HepG2 (cell line): ENCODE measurements around the gene MOAP1. TPM values are rescaled to one million over a fixed set of nuclear protein-coding genes. Genes with fewer than 3 reads are reported as not detected.

ENCODE experiments used
- AGO1 ChIP-seq: fragments of 200-400 bp; formaldehyde crosslinking; IDR thresholded peaks from 2 replicates; pipeline ENCODE4 v1.6.1; 2017; ENCODE audit warnings: mild to moderate bottlenecking, low read depth, low read length, moderate library complexity; ENCODE audit not compliant: poor library complexity, severe bottlenecking
- FOXM1 ChIP-seq: sonication (generic); formaldehyde crosslinking; IDR thresholded peaks from 2 replicates; pipeline ENCODE4 v1.5.0; 2020; ENCODE audit warnings: missing genetic modification reagents
- KLF13 ChIP-seq: sonication (generic); formaldehyde crosslinking; IDR thresholded peaks from 2 replicates; pipeline ENCODE4 v1.4.0; 2020; ENCODE audit warnings: mild to moderate bottlenecking, missing genetic modification reagents
- KLF9 ChIP-seq: IDR thresholded peaks from 2 replicates; pipeline ENCODE4 v1.6.1; 2016; ENCODE audit warnings: low read depth
- NFRKB ChIP-seq: fragments of 450-650 bp; IDR thresholded peaks from 2 replicates; pipeline ENCODE4 v1.6.1; 2017
- SRY ChIP-seq: sonication (generic); formaldehyde crosslinking; IDR thresholded peaks from 2 replicates; pipeline ENCODE4 v1.8.0; 2022; ENCODE audit warnings: mild to moderate bottlenecking, missing genetic modification reagents
- ZBED4 ChIP-seq: sonication (generic); formaldehyde crosslinking; IDR thresholded peaks from 2 replicates; pipeline ENCODE4 v1.4.0; 2020; ENCODE audit warnings: missing genetic modification reagents, borderline replicate concordance
- ZBTB10 ChIP-seq: sonication (generic); formaldehyde crosslinking; IDR thresholded peaks from 2 replicates; pipeline ENCODE4 v1.4.0; 2020; ENCODE audit warnings: missing genetic modification reagents, borderline replicate concordance
- ZGPAT ChIP-seq: IDR thresholded peaks from 2 replicates; pipeline ENCODE4 v1.6.1; 2016; ENCODE audit warnings: mild to moderate bottlenecking
- polyA plus RNA-seq, 8 experiments: library from polyadenylated mRNA; depleted of rRNA in 3 of 8; stranded (reverse) in 7 of 8; unstranded in 1 of 8; fragments of >200 nt; fragmentation: Illumina TruSeq in 4 of 8; extraction: Trizol in 4 of 8; gene quantifications; 2 replicates each; pipeline versions ENCODE4 v1.2.1 to v1.2.3, GENCODE V29; 2011 to 2016; ENCODE audit warnings: low read depth in 4 of 8, missing spikeins in 1 of 8, mixed read lengths in 1 of 8; ENCODE audit not compliant: insufficient read depth in 1 of 8
- total RNA-seq, 5 experiments: library from RNA; depleted of rRNA; stranded (reverse); fragments of >200 nt; fragmentation: Illumina TruSeq; extraction: Trizol; gene quantifications; 2 replicates each; pipeline ENCODE4 v1.2.3, GENCODE V29; 2016; ENCODE audit warnings: low read depth in 1 of 5
- TF ChIP-seq, protein P1 (sequence below): IDR thresholded peaks from 2 replicates; pipeline ENCODE4 v1.6.1; 2018; ENCODE audit warnings: missing genetic modification reagents, mild to moderate bottlenecking, missing compliant biosample characterization
- TF ChIP-seq, protein P2 (sequence below), 2 experiments: sonication (generic) in 1 of 2; formaldehyde crosslinking in 1 of 2; IDR thresholded peaks; 2 replicates each; pipeline versions ENCODE4 v1.6.1 to v1.9.0; 2014 to 2022; ENCODE audit warnings: antibody characterized with exemption in 1 of 2, borderline replicate concordance in 1 of 2, inconsistent platforms in 1 of 2, low read depth in 1 of 2, missing genetic modification reagents in 1 of 2

Gene MOAP1
- total and polyA plus RNA-seq, 2 of the 13 experiments (the other 11 are each of a cell fraction or from before 2014, with no cell fraction given), result 14.6 to 47.0 TPM

GRCh38 chr14:93206793-93207467, 22.2 kb upstream of the MOAP1 start, which contains the start of the genes GON7 and UBR7 (continued):
- TF ChIP-seq ZGPAT (CRISPR knock-in tag) (peak; percentile 91), FOXM1 (CRISPR knock-in tag) (no peak), KLF13 (CRISPR knock-in tag) (no peak), SRY (CRISPR knock-in tag) (0 out of 2 replicates have a peak, but pooled peaks have one; percentile 57), AGO1 (peak; percentile 77), KLF9 (no peak), ZBTB10 (CRISPR knock-in tag) (0 out of 2 replicates have a peak, but pooled peaks have one; percentile 28), ZBED4 (CRISPR knock-in tag) (peak; percentile 40), NFRKB (no peak)
- TF ChIP-seq, protein P1, sequence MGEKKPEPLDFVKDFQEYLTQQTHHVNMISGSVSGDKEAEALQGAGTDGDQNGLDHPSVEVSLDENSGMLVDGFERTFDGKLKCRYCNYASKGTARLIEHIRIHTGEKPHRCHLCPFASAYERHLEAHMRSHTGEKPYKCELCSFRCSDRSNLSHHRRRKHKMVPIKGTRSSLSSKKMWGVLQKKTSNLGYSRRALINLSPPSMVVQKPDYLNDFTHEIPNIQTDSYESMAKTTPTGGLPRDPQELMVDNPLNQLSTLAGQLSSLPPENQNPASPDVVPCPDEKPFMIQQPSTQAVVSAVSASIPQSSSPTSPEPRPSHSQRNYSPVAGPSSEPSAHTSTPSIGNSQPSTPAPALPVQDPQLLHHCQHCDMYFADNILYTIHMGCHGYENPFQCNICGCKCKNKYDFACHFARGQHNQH (CRISPR knock-in tag), result peak; percentile 80; the same call in 1 of the 2 replicates
- TF ChIP-seq, protein P2, sequence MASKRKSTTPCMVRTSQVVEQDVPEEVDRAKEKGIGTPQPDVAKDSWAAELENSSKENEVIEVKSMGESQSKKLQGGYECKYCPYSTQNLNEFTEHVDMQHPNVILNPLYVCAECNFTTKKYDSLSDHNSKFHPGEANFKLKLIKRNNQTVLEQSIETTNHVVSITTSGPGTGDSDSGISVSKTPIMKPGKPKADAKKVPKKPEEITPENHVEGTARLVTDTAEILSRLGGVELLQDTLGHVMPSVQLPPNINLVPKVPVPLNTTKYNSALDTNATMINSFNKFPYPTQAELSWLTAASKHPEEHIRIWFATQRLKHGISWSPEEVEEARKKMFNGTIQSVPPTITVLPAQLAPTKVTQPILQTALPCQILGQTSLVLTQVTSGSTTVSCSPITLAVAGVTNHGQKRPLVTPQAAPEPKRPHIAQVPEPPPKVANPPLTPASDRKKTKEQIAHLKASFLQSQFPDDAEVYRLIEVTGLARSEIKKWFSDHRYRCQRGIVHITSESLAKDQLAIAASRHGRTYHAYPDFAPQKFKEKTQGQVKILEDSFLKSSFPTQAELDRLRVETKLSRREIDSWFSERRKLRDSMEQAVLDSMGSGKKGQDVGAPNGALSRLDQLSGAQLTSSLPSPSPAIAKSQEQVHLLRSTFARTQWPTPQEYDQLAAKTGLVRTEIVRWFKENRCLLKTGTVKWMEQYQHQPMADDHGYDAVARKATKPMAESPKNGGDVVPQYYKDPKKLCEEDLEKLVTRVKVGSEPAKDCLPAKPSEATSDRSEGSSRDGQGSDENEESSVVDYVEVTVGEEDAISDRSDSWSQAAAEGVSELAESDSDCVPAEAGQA (IDR thresholded peaks at IDR 0.05; ENCODE audit: low read depth), result 0 out of 2 replicates have a peak, but pooled peaks have one; percentile 26
- TF ChIP-seq, protein P2 (CRISPR knock-in tag; IDR thresholded peaks at IDR 0.05; ENCODE audit: borderline replicate concordance), result no peak; the same call in 1 of the 2 replicates
